Suppressor macrophage treated with lipopolysaccharide for 1 hour (primary cell): ENCODE data around the gene KLHL6.

ENCODE experiments used
- DNase-seq, 3 donors: peaks; one replicate each; pipeline ENCODE4 v3.0.0-alpha.2; 2020 to 2022

The KLHL6 gene

GRCh38 chr3:183502237-183503181 is 53.0 kb downstream of the KLHL6 start:
- DNase-seq = no peak

DNA sequence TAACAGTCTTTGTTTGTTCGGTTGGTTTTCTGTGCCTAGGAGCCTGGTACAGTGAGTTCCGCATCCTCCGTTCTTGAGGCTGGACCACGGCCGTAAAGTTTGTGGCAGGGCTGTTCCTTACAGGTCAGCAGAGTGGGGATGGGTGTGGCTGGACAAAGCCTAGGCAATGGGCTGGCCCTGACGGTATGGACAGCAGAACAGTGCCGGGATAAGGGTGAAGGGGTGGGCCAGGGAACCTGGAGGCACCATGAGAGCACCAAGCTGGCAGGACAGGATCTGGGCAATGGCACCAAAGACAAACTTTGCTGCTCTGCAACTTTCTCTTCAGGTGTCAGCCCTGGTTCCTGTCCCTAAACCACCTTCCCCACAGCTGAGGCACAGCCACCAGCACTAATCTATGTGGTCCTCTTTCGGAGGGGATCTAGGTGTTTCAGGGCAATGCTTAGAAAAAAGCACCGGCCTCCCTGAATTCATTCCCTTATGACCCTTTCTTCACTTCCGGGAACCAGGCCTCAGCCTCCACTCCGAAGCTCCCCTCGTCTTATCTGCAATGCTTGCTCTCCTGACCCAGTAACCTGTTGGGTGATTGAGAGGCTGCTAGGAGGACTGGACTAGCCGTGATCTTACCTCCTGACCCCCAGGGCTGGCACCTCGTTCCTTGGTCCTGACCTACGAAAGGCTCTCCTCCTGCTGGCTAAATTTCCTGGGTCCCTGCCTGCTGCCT is 54.4 kb downstream of the KLHL6 start:
- DNase-seq = no peak

- no peak for DNase-seq
Measured at GRCh38 chr3:183500319-183500718, 55.2 kb downstream of the KLHL6 start.

DNA sequence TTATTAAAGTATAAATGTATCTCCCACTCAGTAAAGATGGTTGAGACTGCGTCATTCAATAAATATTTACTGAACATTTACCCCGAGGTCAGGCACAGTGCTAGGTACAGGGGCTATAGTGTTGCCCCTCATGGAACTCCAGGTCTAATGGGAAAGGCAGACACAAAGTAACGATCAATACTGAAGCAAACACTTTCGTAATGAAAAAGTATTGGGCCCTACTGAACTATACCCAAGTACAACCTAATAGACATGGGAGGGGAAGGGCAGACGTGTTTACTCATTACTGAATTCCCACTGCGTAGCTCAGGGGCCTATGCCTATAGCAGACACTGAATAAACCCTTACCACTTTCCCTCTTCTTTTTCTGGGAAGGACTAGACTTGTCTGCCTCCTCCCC is 56.9 kb downstream of the KLHL6 start:
- DNase-seq = no peak

- no peak for DNase-seq
Measured at GRCh38 chr3:183497313-183497712, 58.2 kb downstream of the KLHL6 start.

DNA sequence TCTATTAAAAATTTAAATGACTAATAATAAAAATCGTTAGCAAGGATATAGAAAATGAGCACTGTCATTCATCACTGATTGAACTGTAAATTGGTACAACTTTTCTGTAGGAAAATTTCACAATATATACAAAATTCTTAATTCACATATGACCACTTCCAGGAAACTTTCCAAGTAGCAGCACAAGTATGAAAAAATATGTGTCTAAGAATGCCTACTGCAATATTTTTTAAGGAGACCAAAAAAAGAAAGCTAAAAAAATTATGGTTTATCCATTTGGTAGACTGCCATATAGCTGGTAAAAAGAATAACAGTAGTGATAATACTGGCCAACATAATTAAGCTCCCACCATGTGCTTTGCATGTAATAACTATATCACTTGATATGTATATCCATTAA is 59.2 kb downstream of the KLHL6 start:
- DNase-seq = no peak

DNA sequence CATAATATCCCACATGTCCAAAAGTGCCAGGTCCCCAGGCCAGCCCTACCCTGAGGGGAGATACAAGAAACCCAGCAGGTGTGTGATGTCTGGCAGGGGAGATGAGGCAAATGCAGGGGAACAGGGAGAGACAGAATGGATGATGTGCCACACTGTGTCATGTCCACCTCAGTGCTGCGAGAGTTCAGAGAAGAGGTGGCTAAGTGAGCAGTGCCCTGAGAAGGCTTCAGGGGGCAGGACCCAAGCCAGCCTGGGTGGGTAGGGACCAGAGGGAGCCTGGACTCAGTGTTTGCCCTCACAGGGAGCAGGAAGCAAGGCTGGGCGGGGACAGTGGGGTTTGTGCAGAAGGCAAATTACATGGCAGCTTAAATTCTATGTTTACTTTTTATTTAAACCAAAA is 61.2 kb downstream of the KLHL6 start:
- DNase-seq = no peak

DNA sequence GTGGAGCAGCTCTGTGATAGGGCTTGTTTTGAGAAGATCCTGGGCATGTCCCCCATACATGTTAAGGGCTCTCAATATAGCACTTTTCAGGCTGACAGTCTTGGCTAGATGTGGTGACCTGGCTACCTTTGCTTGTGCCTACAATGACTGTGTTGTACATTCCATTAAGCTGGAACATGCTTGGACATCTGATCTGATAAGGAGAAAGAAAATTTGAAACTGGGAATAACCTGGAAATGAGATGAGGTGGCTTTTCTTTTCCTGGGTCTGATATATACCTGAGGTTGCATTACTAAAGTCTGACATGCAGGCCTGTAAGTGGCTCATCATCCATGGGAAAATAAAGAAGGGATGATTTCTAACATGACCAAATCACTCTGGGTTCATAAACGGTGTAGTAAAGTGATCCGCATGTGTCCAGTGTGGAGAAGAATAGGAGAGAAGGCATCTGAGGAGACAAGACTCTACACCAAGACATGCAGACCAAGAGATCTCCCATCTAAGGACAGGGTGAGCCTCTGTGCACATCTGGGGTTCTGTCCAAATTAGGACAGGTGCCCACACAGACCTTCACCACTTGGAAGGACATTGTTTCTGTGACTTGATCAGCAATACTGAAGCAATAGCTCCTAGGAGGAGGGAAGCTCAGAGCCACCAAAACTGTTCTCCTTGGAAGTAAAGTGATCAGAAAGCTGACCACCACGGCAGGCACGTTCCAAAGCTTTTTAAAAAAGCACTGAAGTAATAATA is 62.0 kb downstream of the KLHL6 start:
- no peak for DNase-seq

DNA sequence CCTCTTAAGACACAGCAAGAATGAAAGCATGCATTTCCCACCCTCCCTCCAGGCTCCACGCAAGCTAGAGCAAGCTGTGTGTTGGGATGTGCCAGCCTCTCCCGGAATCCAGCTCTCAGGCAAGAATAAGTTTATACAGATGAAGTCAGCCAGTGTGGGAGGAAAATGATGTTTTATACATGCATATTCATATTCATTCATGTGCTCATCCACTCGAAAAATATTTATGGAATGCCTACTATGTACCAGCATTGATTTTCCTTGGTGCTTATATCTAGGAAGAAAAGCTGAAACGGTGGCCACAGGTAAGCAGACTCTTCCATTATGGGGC is 62.7 kb downstream of the KLHL6 start:
- DNase-seq = no peak

GRCh38 chr3:183491923-183492848 is 63.3 kb downstream of the KLHL6 start:
- DNase-seq = no peak

GRCh38 chr3:183491109-183491922 is 64.2 kb downstream of the KLHL6 start:
- DNase-seq = no peak

- no peak for DNase-seq
Measured at GRCh38 chr3:183490653-183491052, 64.9 kb downstream of the KLHL6 start.

DNA sequence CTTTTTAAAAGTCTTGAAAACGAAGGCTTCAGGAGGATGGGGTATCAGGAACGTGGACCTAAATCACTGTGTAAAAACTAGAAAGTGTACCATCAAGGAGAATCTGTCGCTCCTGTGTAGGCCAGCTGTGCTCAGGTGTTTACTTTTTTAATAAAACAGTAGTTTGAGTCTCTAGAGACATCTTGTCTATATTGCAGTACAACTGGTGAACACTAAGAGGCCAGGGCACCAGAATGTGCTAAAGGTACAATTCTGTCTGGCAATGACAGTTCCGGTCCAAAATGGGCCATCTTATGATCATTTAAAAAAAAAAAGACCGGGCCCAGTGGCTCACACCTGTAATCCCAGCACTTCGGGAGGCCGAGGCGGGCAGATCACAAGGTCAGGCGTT is 65.3 kb downstream of the KLHL6 start:
- no peak for DNase-seq

DNA sequence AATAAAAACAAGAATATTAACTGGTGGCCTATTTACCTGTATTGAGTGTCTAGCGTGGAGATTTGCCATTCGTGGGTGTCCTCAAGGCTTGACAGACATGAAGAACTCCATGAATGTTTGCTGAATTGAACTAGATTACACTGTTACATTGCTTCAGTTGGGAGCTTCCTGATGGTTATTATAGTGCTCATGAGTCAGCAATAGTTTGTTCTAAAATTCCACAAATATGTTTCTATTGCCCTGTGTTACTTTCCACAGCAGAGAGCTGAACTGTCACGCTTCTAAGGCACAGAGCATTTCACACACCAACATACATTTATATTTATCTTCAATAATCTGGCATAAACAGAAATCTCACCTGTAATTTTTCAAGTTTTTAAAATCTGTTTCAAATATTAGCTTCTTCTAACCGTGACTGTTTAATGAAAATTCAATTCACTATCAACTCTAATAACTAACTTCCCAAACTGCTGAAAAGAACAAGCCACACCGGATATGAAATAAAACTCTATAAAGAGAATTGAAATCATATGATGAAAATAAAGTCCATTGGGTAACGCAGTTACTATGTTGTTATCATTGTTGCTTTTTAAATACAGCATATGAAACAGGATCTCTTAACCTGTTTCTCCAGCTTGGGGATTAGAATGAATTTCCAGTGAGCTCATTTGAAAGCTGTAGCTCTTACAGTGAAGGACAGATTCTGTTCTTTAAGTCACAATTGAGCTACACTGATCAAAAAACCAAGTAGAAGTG is 65.9 kb downstream of the KLHL6 start:
- DNase-seq = peak; percentile 31 to 81 (median 62)

DNA sequence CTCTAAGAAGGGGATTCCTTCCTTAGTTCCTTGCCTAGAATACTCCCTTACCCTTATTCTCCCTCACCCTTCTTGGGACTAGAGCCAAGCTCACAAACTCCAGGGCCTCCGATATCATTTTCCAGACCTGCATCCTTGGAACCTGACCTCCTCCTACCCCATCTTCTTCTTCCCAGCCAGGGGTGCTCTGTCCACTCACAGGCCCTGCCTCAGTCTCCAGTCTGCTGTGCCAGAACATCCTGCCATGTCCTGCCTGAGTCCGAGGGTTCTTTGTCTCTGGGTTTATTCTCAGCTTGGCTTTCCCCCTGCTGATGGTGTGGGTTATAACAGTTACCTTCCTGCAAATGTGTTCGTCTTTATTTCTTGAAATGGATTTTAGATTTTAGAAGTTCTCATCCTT is 67.2 kb downstream of the KLHL6 start:
- no peak for DNase-seq

- no peak for DNase-seq
Measured at GRCh38 chr3:183487896-183488295, 67.6 kb downstream of the KLHL6 start.

DNA sequence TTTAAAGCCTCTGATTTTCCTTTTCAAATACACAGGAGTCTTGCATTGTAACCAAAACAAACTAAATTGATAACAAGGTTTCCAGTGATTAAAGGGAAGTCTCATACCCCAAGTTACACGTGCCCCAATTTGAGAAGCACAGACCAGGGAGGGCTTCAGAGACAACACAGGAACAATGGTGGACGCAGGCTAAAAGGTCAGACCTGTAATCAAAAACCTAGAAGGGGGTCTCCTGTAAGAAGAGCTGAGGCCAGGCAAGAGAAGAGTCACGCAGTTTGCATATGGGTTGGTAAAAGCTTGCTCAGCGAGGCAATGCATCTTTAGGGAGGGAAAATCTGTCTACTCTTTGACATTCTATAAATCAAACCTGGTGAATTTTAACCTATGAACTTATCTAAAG is 68.5 kb downstream of the KLHL6 start:
- DNase-seq = no peak

DNA sequence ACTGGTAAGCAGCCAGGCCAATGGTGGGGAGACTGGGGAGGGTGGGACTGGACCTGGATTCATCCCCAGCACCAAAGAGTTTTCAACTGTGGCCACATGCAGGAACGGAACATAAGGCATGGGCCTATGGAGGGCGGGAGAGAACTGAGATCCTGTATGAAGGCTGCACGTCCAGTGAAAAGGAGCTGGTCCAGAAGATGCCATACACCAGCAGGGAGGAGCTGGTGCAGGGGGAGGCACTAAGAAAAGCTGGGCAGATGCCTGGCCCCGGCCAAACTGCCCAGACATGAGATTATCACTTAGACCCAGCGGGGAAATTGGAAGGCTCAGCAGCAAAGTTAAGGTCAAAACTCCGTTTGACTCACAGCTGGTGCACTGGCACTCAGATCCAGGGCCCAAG is 69.0 kb downstream of the KLHL6 start:
- peak in 2 of 3 donors; percentile 23 to 27 for DNase-seq

DNA sequence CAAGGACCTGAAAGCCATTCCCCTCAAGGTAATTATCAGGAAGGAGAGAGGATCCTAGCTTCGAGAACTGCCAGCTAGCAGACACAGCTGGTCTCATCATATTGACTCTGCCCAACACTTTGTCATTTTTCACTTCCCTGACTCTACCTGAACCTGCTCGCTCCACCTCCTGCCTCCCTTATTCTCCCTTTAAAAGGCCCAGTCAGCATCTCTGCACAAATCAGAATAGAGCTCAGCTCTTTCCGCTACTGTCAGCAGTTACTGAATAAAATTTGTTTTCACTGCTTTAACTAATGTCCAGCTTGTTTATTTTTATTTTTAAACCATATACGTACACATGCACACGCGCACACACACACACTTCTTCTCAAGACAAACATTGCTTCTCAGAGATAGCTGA is 69.9 kb downstream of the KLHL6 start:
- DNase-seq = no peak

GRCh38 chr3:183485093-183485492 is 70.4 kb downstream of the KLHL6 start:
- no peak for DNase-seq
